Measurements from ENCODE around the gene CACNG8. TPM values are rescaled to one million over a fixed set of nuclear protein-coding genes. Genes with fewer than 3 reads are reported as not detected.
A peak's percentile ranks its signal among the peaks of the same experiment; 100 is the strongest.
"Not testable (repeated sequence)": the region's sequence is repeated elsewhere in the genome, so short reads cannot be mapped to it uniquely, and the experiment has no call there.

The CACNG8 gene
- polyA plus RNA-seq (ENCODE audit: insufficient read length in 12 of 12): 1 to 10 TPM in 3 of 12 donors, under 1 TPM in 7, not detected in 2; 0.29 to 1.4 (median 0.72) TPM
- long read RNA-seq, donor 1: 0 reads
- long read RNA-seq, donor 2: 0 reads
- long read RNA-seq, donor 3: 0 reads
- long read RNA-seq, donor 4: 0 reads
- long read RNA-seq, donor 5: 0 reads
- long read RNA-seq, donor 6: 0 reads
- long read RNA-seq, donor 7: 0 reads
- long read RNA-seq, donor 8: 0 reads
- long read RNA-seq, donor 9: 0 reads
- long read RNA-seq, donor 10: 0 reads
- long read RNA-seq, donor 11: 0 reads

GRCh38 chr19:53962887-53963431 lies at the start of gene CACNG8:
TSS of gene CACNG8 (plus strand) at chr19:53962937.
- no peak for DNase-seq

- no peak for DNase-seq
Observed at GRCh38 chr19:53915000-53915399, 47.7 kb upstream of the CACNG8 start.

- DNase-seq: no peak
Observed at GRCh38 chr19:53916004-53916403, 46.7 kb upstream of the CACNG8 start.

GRCh38 chr19:53917356-53917755 lies 45.4 kb upstream of the CACNG8 start:
- no peak for DNase-seq

GRCh38 chr19:53927739-53928138 lies 35.0 kb upstream of the CACNG8 start:
- DNase-seq: peak; percentile 65

- no peak for DNase-seq
Observed at GRCh38 chr19:53936029-53936428, 26.7 kb upstream of the CACNG8 start.

- no peak for DNase-seq
Observed at GRCh38 chr19:53942001-53942786, 20.5 kb upstream of the CACNG8 start.

GRCh38 chr19:53944416-53944815 lies 18.3 kb upstream of the CACNG8 start:
- DNase-seq: no peak

GRCh38 chr19:53944933-53945332 lies 17.8 kb upstream of the CACNG8 start:
- DNase-seq: no peak

- no peak for DNase-seq
Observed at GRCh38 chr19:53945441-53945840, 17.3 kb upstream of the CACNG8 start.

- no peak for DNase-seq
Observed at GRCh38 chr19:53945998-53946397, 16.7 kb upstream of the CACNG8 start.

GRCh38 chr19:53947624-53948023 lies 15.1 kb upstream of the CACNG8 start:
- DNase-seq: no peak

- not testable (repeated sequence) for DNase-seq
Observed at GRCh38 chr19:53948611-53949010, 14.1 kb upstream of the CACNG8 start.

GRCh38 chr19:53951436-53951835 lies 11.3 kb upstream of the CACNG8 start:
- no peak for DNase-seq

- no peak for DNase-seq
Observed at GRCh38 chr19:53951947-53952346, 10.8 kb upstream of the CACNG8 start.

- no peak for DNase-seq
Observed at GRCh38 chr19:53953383-53953782, 9.4 kb upstream of the CACNG8 start.

GRCh38 chr19:53957448-53958167 lies 5.1 kb upstream of the CACNG8 start:
- no peak for DNase-seq

- no peak for DNase-seq
Observed at GRCh38 chr19:53958168-53958571, 4.6 kb upstream of the CACNG8 start.

- DNase-seq: no peak
Observed at GRCh38 chr19:53958823-53959757, 3.6 kb upstream of the CACNG8 start.

GRCh38 chr19:53960187-53960586 lies 2.5 kb upstream of the CACNG8 start:
- DNase-seq: no peak

GRCh38 chr19:53960886-53961285 lies 1.9 kb upstream of the CACNG8 start:
- DNase-seq: no peak
